GM18519 (cell line): ENCODE measurements around the gene E2F1.
"Not testable (repeated sequence)": the region's sequence is repeated elsewhere in the genome, so short reads cannot be mapped to it uniquely, and the experiment has no call there.

Experiments used
- ATAC-seq: cut with Tn5 transposase; IDR thresholded peaks from one replicate; pipeline ENCODE4 v1.9.1; 2021; ENCODE audit warnings: mild to moderate bottlenecking, moderate library complexity; ENCODE audit not compliant: unreplicated experiment, low FRiP score

The E2F1 gene

DNA sequence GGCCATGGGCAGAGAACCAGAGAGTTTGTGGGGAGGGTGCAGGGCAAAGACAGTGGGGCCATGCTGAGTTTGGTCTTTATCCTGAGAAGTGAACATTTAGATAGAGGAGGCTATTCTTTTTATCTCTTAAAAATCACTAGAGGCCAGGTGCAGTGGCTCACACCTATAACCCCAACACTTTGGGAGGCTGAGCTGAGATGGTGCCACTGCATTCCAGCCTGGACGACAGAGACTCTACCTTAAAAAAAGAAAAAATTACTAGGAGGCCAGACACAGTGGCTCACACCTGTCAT lies 25.2 kb upstream of the E2F1 start:
- ATAC-seq: no peak

GRCh38 chr20:33710681-33711445 lies 24.7 kb upstream of the E2F1 start:
- ATAC-seq: no peak

DNA sequence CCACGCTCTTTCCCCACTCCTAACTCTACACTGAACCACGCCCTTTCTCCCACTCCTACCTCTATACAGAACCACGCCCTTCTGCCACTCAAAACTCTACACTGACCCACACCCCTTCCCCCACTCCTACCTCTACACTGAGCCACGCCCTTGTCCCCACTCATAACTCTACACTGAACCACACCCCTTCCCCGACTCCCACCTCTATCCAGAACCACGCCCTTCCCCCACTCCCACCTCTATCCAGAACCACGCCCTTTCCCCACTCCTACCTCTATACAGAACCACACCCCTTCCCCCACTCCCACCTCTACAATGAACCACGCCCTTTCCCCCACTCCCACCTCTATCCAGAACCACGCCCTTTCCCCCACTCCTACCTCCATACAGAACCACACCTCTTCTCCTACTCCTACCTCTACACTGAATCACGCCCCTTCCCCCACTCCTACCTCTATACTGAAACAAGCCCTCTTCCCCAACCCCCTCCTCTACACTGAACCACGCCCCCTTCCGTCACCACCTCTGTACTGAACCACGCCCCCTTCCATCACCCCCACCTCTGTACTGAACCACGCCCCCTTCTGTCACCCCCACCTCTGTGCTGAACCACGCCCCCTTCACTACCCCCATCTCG lies 23.8 kb upstream of the E2F1 start:
- no peak for ATAC-seq

- ATAC-seq: no peak
These were observed 23.2 kb upstream of the E2F1 start for GRCh38 chr20:33709398-33709797.

- ATAC-seq: no peak
These were observed 21.5 kb upstream of the E2F1 start for GRCh38 chr20:33707668-33708067.

GRCh38 chr20:33704197-33704924 lies 18.2 kb upstream of the E2F1 start:
- ATAC-seq: no peak

GRCh38 chr20:33703498-33704137 lies 17.4 kb upstream of the E2F1 start:
- no peak for ATAC-seq

GRCh38 chr20:33702861-33703260 lies 16.7 kb upstream of the E2F1 start:
- no peak for ATAC-seq

DNA sequence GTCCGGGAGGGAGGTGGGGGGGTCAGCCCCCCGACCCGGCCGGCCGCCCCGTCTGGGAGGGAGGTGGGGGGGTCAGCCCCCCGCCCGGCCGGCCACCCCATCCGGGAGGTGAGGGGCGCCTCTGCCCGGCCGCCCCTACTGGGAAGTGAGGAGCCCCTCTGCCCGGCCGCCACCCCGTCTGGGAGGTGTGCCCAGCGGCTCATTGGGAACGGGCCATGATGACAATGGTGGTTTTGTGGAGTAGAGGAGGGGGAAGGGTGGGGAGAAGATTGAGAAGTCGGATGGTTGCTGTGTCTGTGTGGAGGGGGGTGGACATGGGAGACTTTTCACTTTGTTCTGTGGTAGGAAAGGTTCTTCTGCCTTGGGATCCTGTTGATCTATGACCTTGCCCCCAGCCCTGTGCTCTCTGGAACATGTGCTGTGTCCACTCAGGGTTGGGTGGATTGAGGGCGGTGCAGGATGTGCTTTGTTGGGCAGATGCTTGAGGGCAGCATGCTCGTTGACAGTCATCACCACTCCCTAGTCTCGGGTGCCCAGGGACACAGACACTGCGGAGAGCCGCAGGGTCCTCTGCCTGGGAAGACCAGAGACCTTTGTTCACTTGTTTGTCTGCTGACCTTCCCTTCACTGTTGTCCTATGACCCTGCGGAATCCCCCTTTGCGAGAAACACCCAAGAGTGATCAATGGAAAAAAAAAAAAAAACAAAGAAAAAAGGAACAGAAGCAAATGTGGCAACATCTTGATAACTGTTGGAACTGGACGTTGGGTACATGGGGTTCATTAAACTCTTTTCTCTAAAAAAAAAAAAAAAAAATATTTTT lies 15.7 kb upstream of the E2F1 start:
- no peak for ATAC-seq

DNA sequence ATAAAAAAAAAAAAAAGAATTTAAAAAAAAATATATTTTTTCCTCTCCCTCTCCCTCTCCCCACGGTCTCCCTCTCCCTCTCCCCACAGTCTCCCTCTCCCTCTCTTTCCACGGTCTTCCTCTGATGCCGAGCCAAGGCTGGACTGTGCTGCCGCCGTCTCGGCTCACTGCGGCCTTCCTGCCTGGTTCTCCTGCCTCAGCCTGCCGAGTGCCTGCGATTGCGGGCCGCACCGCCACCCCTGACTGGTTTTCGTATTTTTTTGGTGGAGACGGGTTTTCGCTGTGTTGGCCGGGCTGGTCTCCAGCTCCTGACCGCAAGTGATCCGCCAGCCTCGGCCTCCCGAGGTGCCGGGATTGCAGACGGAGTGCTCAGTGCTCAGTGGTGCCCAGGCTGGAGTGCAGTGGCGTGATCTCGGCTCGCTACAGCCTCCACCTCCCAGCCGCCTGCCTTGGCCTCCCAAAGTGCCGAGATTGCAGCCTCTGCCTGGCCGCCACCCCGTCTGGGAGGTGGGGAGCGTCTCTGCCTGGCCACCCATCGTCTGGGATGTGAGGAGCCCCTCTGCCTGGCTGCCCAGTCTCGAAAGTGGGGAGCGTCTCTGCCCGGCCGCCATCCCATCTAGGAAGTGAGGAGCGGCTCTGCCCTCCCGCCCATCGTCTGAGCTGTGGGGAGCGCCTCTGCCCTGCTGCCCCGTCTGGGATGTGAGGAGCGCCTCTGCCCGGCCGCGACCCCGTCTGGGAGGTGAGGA lies 14.7 kb upstream of the E2F1 start:
- ATAC-seq: not testable (repeated sequence)

DNA sequence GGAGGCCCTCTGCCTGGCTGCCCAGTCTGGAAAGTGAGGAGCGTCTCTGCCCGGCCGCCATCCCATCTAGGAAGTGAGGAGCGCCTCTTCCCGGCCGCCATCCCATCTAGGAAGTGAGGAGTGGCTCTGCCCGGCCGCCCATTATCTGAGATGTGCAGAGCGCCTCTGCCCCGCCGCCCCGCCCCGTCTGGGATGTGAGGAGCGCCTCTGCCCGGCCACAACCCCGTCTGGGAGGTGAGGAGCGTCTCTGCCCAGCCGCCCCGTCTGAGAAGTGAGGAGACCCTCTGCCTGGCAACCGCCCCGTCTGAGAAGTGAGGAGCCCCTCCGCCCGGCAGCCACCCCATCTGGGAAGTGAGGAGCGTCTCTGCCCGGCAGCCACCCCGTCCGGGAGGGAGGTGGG lies 12.8 kb upstream of the E2F1 start:
- ATAC-seq: not testable (repeated sequence)

- no peak for ATAC-seq
These were observed 10.9 kb upstream of the E2F1 start for GRCh38 chr20:33697129-33697528.

DNA sequence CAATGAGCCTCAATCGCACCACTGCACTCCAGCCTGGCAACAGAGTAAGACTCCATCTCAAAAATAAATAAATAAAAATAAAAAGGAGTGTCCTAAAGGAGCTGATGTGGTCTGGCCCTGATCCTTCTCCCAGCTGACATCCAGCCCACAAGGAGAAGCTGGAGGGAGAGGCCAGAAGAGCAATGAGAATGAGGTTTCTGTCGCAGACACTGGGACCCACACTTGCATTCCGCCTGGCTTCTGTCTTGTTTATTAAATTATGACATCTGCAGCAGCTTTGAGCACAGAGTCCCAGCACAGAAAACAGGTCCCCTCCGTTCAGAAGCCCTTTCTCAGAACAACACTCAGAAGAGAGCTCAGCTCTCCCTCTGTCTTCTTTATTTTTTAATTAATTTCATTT lies 10.3 kb upstream of the E2F1 start:
- ATAC-seq: no peak

DNA sequence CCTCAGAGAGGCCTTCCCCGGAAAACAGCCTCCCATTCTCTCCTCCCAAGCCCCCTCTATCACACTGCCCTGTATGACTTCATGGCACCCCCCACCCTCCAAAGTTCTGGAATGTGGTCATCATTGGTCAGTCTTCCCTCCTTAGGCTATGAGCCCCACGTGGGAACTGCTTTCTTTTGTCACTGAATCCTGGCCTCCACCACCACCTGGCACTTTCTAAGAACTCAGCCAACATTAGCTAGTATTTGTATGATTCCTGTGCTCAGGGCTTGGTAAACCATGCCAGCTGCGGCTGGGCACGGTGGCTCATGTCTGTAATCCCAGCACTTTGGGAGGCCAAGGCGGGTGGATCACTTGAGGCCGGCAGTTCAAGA lies 8.4 kb upstream of the E2F1 start:
- no peak for ATAC-seq

DNA sequence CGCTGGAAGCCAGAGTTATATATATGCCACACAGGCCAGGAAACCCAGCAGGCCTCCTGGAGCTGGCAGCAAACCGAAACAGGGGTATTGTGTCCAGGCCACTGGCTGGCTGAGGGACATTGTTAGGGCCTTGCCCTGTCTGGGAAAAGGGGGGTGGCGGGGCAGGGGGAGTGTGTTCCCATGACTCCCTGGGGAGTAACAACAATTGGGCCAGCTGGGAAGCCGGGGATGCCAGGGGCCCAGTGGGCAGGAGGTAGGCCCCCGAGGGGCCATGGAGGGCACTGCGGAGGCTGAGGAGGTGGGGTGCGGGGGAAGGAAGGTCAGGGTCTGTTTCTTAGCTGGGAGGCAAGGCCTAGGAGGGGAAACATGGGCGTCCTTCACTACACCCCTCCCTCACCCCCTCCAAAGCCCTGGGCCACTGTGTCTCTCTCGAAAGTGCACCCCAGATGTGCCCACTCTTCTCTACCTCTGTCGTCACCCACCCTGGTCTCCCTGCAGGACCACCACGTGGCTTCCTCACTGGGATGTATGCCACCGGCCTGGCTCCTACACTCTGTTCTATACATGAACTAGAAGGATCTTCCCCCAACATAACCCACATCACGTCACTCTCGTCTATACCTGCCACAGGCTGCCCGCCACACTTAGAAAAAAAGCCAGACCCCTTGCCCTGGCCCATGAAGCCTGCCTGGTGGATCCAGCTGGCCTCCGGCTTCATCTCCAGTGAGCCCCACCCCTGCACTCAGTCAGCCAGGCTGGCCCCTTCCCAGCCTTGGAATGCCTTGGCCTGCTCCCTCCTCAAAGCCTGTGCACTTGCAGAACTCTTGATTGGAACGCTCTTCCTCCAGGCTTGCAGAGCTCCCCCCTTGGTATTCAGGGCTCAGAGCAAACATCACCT lies 7.8 kb upstream of the E2F1 start:
- no peak for ATAC-seq

- ATAC-seq: no peak
These were observed 7.1 kb upstream of the E2F1 start for GRCh38 chr20:33693289-33693688.

- ATAC-seq: no peak
These were observed 3.8 kb upstream of the E2F1 start for GRCh38 chr20:33689973-33690372.

DNA sequence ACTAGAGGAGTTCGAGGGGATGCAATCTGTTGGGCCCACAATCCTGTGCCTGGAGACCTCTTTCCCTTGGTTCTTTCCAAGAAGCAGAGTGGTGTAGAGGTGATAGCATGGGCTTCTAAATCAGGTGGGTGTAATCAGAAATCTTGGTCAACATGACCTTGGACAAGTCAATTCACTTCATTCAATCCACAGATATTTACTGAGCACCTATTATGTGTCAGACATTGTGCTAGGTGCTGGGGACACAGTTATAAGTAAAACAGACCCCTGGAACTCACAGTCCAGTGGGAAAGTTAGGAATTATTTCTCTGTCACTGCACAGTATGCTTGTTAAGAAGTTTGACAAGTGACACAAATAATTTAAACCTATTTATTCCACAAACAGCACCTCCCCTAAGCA lies 3.3 kb upstream of the E2F1 start:
- no peak for ATAC-seq

DNA sequence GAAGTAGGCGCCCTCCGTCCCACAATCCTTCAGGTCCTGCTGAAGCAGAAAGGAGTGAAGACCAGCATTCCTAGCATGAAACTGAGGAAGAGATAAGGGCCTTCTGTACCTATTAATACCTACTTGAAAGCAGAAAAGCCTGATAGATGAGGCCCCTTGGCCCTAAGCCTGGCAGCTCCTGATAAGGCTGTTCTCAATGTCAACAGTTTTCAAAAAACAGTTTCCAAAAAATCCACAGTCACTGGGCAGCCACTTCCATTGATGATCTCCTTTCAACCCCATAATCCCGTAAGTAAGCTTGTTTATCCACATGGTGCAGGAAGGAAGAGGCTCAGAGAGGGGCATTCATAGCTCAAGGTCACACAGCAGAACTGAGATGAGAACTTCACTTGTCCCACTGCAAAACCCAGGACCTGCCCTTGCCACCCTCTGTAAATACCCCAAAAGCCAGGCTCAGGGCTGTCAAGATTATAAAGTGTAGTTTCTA lies 2.8 kb upstream of the E2F1 start:
- no peak for ATAC-seq
